HPDE6-E6E7 (cell line): ENCODE data around the gene ENOX1.
"Not testable (repeated sequence)": the region's sequence is repeated elsewhere in the genome, so short reads cannot be mapped to it uniquely, and the experiment has no call there.

Experiments
- DNase-seq: peaks from one replicate; pipeline ENCODE4 v3.0.0; 2011; ENCODE audit warnings: missing footprints; ENCODE audit errors: extremely low spot score

The ENOX1 gene

DNA sequence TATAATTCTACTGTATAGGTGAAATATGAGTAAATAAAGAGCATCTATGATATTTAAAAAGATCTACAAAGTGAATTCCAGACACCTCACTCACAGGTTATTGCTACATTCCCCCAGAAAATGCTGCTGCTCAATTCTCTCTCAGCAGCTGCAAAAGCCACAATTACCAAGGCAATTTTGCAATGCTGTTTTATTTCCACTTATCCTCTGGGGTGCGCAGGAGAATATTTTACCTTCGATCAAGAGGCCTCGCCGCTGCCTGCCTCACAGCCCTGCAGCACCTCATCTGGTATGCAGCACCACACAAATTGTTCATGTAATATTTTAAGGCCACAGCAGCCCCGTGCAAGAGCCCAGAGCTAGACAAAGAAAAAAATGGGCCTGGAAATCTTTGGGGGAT, 430.2 kb downstream of the ENOX1 start:
- DNase-seq = no peak

GRCh38 chr13:43355774-43356173, 431.0 kb downstream of the ENOX1 start:
- DNase-seq = no peak

DNA sequence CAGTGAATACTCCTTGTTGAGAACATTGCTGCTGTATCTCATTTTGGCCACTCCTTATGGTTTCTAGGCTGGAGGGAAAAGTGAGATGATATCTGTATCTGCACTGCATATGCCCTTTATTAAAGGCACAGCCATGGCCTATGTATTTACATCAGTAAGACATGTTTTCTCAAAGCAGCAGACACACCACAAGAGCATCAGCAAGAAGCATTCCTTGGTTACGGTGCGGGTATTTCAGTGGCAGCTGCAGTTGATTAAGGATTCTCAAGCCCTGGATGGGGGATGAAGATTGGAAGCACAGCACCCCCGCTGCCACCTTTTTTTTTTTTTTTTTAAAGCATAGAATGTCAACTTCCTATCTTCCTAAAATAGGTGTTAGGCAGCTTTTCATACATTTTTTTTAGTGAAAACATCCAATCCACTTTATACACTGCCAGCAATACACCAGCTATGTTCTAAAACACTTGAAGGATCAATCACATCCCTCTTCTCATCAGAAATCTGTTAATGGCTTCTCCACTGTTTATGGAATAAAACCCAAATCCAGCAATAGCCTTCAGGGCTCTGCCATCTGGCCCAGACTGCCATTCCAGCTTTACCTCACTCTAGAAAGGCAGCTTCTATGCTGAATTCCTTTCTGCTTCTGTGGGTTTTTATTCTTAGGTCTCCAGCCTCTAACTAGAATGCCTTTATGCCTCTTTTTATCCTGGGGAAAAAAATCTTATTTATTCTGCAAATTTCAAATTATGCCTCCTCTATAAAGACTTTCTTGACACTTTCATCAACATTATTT, 432.4 kb downstream of the ENOX1 start:
- DNase-seq = no peak

GRCh38 chr13:43353631-43354030, 433.1 kb downstream of the ENOX1 start:
- DNase-seq = no peak

DNA sequence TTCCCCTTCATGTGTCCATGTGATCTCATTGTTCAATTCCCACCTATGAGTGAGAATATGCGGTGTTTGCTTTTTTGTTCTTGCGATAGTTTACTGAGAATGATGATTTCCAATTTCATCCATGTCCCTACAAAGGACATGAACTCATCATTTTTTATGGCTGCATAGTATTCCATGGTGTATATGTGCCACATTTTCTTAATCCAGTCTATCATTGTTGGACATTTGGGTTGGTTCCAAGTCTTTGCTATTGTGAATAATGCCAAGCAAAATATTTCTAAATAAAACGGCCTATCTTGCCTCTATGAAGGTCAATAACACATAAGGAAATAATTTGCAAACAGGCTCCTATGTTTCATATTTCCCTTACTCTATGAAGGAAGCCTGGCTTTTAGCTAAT, 435.2 kb downstream of the ENOX1 start:
- DNase-seq = not testable (repeated sequence)

DNA sequence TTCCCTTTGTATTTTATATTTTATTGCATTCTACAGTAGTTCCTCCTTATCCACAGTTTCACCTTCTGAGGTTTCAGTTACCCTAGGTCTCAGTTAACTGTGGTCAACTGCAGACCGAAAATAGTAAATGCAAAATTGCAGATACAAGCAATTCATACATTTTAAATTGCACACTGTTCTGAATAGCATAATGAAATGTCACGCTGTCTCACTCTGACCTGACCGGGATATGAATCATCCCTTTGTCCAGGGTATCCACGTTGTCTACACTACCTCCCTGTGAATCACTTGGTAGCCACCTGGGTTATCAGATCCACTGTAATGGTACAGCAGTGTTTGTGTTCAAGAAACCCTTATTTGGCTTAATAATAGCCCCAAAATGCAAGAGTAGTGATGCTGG, 438.4 kb downstream of the ENOX1 start:
- peak; percentile 39 for DNase-seq

DNA sequence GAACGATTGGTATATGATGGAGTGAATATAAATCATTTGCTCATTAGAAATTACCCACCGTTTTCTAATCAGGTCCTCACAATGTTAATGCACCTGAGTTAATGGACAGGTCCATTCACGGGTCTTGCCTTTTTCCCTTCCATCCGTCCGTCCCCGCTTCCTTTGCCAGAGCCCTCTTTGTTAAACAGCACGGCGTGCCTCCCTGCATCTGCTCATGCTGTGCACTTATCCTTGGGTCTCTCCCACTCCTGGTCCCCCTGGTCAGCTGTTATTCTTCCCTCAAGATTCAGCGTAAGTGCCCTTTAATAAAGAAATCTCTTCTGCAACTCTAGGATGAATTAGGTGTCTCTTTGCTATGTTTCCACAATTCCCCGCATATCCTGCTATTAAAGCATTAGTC, 438.9 kb downstream of the ENOX1 start:
- no peak for DNase-seq

DNA sequence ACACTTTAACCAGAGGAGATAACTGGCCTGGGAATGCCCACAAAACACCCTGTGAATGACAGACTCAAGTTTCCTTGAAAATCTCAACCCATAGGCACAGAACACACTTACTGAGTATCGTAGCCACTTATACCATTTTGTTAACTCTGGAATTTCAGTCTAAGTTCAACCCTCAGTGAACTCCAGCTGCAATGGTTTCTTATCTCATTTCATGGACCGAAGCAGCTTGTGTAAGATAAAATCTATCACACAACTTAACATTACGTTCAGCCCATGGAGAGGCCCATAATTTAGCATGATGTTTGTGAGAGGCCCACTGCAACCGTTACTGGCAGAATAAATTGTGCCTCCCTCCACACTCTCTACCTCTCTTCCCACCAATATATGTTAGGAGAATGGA, 440.3 kb downstream of the ENOX1 start:
- no peak for DNase-seq

- DNase-seq = no peak
Measured at GRCh38 chr13:43343645-43344044, 443.1 kb downstream of the ENOX1 start.

- no peak for DNase-seq
Measured at GRCh38 chr13:43339805-43340550, 446.8 kb downstream of the ENOX1 start.

DNA sequence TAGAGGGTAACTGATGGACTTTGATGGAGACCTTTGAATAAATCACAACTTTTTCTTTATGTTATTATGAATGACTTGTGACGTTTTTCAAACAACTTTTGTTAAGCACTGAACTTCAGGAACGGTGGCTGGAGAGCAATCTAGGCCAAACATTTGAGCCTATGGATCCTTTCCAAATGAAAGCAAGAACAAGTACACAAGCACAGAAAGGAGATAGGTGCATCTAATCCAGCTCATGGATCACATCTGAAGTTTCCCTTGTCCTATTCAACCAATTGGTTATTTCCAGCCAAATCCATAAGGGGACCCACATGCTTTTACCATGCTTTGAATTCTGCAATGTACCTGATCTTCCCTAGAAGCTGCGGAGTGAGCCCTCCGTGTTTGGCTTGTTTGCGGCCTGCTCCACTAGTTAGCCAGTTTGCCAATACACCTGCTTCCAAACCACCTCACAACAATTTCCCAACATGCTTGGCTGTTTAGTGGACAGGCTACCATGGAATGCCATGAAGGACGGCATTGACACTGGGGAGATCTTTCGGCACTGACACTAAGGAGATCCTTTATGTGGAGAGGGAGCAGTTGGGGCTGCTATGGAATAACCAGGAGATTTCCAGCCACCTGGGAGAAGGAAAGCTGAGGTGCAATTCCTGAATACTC, 447.5 kb downstream of the ENOX1 start:
- DNase-seq = no peak

GRCh38 chr13:43335764-43336163, 451.0 kb downstream of the ENOX1 start:
- no peak for DNase-seq

- peak; percentile 14 for DNase-seq
Measured at GRCh38 chr13:43333176-43333575, 453.6 kb downstream of the ENOX1 start.

- DNase-seq = no peak
Measured at GRCh38 chr13:43331672-43332071, 455.1 kb downstream of the ENOX1 start.

DNA sequence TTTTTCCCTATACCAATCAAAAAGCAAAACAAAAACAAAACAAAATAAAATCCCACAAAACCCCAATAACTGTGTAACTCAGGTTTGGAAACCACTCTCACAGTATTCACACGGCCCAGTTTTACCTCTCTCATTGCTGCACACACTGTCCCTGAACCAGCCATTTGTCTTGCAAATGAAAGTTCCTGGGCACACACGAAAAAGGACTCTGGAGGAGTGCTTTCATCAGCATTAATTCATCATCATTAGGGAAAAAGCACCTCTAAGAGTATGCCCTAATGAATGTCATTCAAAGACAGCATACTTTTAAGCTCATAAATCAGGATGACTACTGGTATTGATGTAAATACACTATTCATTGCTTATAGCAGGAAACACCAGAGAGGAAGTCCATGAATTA, 457.1 kb downstream of the ENOX1 start:
- no peak for DNase-seq

DNA sequence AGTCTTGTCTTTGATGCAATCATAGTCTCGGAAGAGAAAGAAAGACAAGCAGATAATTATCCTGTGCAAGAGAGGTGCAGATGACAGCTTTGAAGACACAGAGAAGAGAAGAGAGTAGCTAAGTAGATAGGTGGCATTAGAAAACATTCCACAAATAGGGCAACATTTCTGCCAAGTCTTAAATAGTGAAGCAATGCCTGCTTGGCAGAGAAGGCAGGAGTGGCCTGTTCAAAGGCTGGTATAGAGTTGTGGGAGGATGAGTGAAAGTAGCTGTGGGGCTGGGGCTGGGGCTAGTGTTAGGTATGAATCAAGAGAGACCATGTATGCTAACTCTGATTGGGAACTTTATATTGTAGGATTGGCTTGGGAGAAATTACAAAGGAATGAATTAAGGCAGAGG, 457.9 kb downstream of the ENOX1 start:
- DNase-seq = no peak

- DNase-seq = no peak
Measured at GRCh38 chr13:43326100-43326499, 460.7 kb downstream of the ENOX1 start.

DNA sequence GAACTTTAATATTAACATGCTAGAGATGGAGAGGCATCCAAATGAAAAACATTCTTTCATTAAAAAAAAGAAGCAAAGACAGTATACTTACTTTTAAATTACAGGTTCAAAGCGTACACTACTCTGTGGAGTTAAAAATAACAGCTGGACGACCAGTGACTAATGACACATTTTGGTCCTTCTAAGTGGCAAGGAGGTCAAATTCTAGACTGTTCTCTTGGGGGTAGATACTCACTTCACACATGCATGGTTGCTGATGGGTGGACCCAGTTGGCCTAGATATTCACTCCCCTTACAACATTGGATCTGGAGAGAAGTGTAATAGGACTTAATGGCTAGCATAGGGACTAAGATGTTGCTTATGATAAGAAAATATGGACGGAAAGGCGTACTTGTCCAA, 461.1 kb downstream of the ENOX1 start:
- no peak for DNase-seq

GRCh38 chr13:43324129-43324528, 462.6 kb downstream of the ENOX1 start:
- DNase-seq = no peak

GRCh38 chr13:43319617-43320444, 466.9 kb downstream of the ENOX1 start:
- DNase-seq = no peak

DNA sequence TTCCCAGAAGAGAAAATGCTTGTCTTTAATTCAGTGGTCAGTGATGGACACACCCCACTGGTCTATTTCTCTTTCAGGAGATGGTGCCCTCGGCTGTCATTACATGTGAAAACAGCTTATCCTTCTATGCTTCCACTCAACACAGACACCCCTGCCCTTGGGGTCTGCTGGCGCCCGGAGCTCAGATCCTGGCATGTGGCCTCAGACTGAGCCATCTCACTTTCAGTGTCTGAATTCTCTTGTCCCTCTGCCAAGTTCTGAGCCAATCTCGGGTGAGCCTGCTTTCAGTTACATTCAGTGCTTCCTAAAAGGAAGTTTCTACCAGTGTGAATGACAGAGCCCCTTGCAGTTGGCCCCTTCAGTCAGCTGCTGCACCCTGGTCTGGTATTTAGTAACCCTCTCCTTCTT, 469.8 kb downstream of the ENOX1 start:
- DNase-seq = no peak

DNA sequence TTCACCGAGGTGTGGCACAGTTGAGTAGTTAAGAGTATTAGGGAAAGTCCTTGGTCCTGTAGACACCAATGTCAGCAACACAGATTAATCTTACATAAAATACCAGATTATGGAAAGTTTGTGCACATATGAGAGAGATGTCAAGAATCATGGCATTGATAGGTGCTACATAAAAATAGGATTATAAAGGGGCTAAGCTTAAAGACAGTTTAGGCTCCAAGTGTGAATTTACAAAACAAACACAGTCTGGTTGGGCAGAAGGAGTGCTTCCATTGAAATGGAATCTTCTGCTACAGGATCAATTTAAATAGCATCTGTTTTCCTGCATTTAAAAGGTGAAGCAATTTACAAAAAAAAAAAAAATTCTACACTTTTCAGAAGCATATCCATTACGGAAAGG, 470.5 kb downstream of the ENOX1 start:
- no peak for DNase-seq
